GM19238 (cell line): Measurements from ENCODE around the gene PMFBP1.
A peak's percentile ranks its signal among the peaks of the same experiment; 100 is the strongest.

Experiments used
- DNase-seq: peaks from one replicate; pipeline ENCODE4 v3.0.0; 2011; ENCODE audit warnings: low spot score; ENCODE audit not compliant: insufficient read length

Gene PMFBP1

GRCh38 chr16:72172105-72173034 is at the start of gene PMFBP1:
Gene PMFBP1 (minus strand): TSS chr16:72172155. CDS start chr16:72171208, 947 bp downstream.
- peak; percentile 32 for DNase-seq

GRCh38 chr16:72221630-72222024 is 49.7 kb upstream of the PMFBP1 start:
- no peak for DNase-seq

GRCh38 chr16:72220875-72221629 is 49.1 kb upstream of the PMFBP1 start:
- no peak for DNase-seq

GRCh38 chr16:72219282-72219681 is 47.3 kb upstream of the PMFBP1 start:
- no peak for DNase-seq

GRCh38 chr16:72216767-72217166 is 44.8 kb upstream of the PMFBP1 start:
- no peak for DNase-seq

GRCh38 chr16:72214821-72215220 is 42.9 kb upstream of the PMFBP1 start:
- no peak for DNase-seq

- DNase-seq, result no peak
Observed at GRCh38 chr16:72211110-72211509, 39.2 kb upstream of the PMFBP1 start.

GRCh38 chr16:72210555-72210954 is 38.6 kb upstream of the PMFBP1 start:
- no peak for DNase-seq

- no peak for DNase-seq
Observed at GRCh38 chr16:72210072-72210471, 38.1 kb upstream of the PMFBP1 start.

GRCh38 chr16:72206299-72206698 is 34.3 kb upstream of the PMFBP1 start:
- DNase-seq, result no peak

GRCh38 chr16:72203401-72203800 is 31.4 kb upstream of the PMFBP1 start:
- peak; percentile 19 for DNase-seq

GRCh38 chr16:72202014-72202413 is 30.1 kb upstream of the PMFBP1 start:
- DNase-seq, result no peak

GRCh38 chr16:72201387-72201786 is 29.4 kb upstream of the PMFBP1 start:
- DNase-seq, result no peak

GRCh38 chr16:72199761-72200337 is 27.9 kb upstream of the PMFBP1 start:
- no peak for DNase-seq

GRCh38 chr16:72198771-72199201 is 26.8 kb upstream of the PMFBP1 start:
- DNase-seq, result no peak

GRCh38 chr16:72198021-72198711 is 26.2 kb upstream of the PMFBP1 start:
- DNase-seq, result no peak

- DNase-seq, result no peak
Observed at GRCh38 chr16:72197545-72197944, 25.6 kb upstream of the PMFBP1 start.

GRCh38 chr16:72195609-72196008 is 23.7 kb upstream of the PMFBP1 start:
- no peak for DNase-seq

- DNase-seq, result no peak
Observed at GRCh38 chr16:72191551-72191950, 19.6 kb upstream of the PMFBP1 start.

- DNase-seq, result no peak
Observed at GRCh38 chr16:72189865-72190371, 18.0 kb upstream of the PMFBP1 start.

- DNase-seq, result no peak
Observed at GRCh38 chr16:72188541-72188940, 16.6 kb upstream of the PMFBP1 start.
